Measurements from ENCODE around the gene PHF12.

PHF12 gene

GRCh38 chr17:28967221-28968135 is 16.2 kb upstream of the PHF12 start:
- Mint-ChIP-seq H3K36me3 (ENCODE audit: low read depth) (no peaks in the 10 kb centered on the region), H3K27ac (no peak overlapping the region), H3K4me1 (peaks cover 28% of the 10 kb centered on the region), H3K4me3 (no peak overlapping the region), H3K9me3 (no peaks in the 10 kb centered on the region), H3K27me3 (ENCODE audit: low read depth, poor library complexity) (peaks cover 26% of the 10 kb centered on the region)
- TF ChIP-seq CTCF (IDR thresholded peaks at IDR 0.05) = no peak
- DNase-seq = peak; percentile 32

- Mint-ChIP-seq H3K9me3 (no peaks in the 10 kb centered on the region), H3K4me3 (no peak overlapping the region)
- TF ChIP-seq CTCF (IDR thresholded peaks at IDR 0.05) = no peak
Measured at GRCh38 chr17:28963841-28964240, 12.5 kb upstream of the PHF12 start.

DNA sequence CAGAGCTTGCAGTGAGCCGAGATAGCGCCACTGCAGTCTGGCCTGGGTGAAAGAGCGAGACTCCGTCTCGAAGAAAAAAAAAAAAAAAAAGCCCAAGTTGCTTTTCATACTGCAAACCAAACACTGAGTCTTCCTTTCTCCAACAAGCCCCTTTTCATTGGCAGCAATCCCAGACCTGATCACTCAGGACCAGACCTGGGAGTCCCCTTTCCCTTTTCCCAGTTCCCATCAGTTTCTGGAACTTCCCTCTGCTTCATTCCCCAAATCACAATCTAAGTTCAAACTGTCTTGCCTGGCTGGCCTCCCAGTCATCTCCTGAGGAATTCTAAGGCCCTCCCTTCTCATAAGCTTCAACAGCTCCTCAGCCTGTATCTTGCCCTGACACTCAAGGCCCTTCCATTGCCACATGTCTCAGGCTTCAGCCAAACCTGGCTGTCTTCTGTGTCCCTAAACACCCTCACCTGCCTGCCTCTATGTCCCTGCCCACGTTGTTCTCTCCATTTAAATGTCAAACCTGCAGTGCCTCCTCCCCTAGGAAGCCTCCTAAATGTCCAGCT is 11.8 kb upstream of the PHF12 start:
- Mint-ChIP-seq H3K4me1 (peaks cover 13% of the 10 kb centered on the region), H3K4me3 (no peak overlapping the region), H3K27me3 (ENCODE audit: low read depth, poor library complexity) (peaks cover 11% of the 10 kb centered on the region), H3K9me3 (no peaks in the 10 kb centered on the region), H3K36me3 (ENCODE audit: low read depth) (no peaks in the 10 kb centered on the region), H3K27ac (peak overlapping the region; percentile 10)
- no peak for TF ChIP-seq CTCF (IDR thresholded peaks at IDR 0.05)
- no peak for DNase-seq

More at GRCh38 chr17:28963841-28964240, 12.5 kb upstream of the PHF12 start:
- H3K27me3 Mint-ChIP-seq (ENCODE audit: low read depth, poor library complexity) = peaks cover 10% of the 10 kb centered on the region
- no peak for DNase-seq
- H3K36me3 Mint-ChIP-seq (ENCODE audit: low read depth) = no peaks in the 10 kb centered on the region
- no peak overlapping the region for H3K27ac Mint-ChIP-seq
- H3K4me1 Mint-ChIP-seq = peaks cover 20% of the 10 kb centered on the region

DNA sequence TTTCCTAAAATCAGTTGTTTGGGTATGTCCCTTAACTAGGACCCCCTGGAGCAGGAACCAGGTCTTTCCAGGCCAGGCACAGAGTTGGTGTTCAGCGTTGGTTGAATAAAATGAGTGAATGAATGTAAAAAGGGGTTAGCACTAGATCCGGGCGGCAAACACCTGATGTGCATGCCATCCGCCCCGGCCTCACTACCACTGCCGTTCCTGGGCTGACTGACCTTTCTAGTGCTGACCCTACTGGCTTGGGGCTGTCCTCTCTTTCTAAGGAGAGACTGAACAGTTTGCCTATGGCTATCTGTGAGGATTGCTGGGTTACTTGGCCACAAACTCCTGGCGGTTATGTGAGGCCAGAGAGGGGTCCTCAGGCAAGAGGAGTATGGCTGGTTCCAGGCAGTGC is 10.1 kb upstream of the PHF12 start:
- H3K27ac Mint-ChIP-seq = no peak overlapping the region
- peaks cover 13% of the 10 kb centered on the region for H3K27me3 Mint-ChIP-seq (ENCODE audit: low read depth, poor library complexity)
- no peak overlapping the region for H3K4me3 Mint-ChIP-seq
- H3K9me3 Mint-ChIP-seq = no peaks in the 10 kb centered on the region
- DNase-seq = no peak
- no peaks in the 10 kb centered on the region for H3K36me3 Mint-ChIP-seq (ENCODE audit: low read depth)
- no peaks in the 10 kb centered on the region for H3K4me1 Mint-ChIP-seq
- TF ChIP-seq CTCF (IDR thresholded peaks at IDR 0.05) = no peak

GRCh38 chr17:28960256-28961061 is 9.1 kb upstream of the PHF12 start:
- Mint-ChIP-seq H3K36me3 (ENCODE audit: low read depth) (no peaks in the 10 kb centered on the region), H3K27me3 (ENCODE audit: low read depth, poor library complexity) (peaks cover 5% of the 10 kb centered on the region), H3K27ac (no peak overlapping the region), H3K9me3 (no peaks in the 10 kb centered on the region), H3K4me1 (no peaks in the 10 kb centered on the region), H3K4me3 (no peak overlapping the region)
- no peak for TF ChIP-seq CTCF (IDR thresholded peaks at IDR 0.05)
- DNase-seq = no peak
